SU-DHL-6 (cell line): ENCODE results near the gene CCR2.

Experiments
- CTCF ChIP-seq: fragments of 200-600 bp; sonication (generic); IDR thresholded peaks from one replicate; pipeline ENCODE4 v1.5.1; 2017; ENCODE audit warnings: antibody characterized with exemption, mild to moderate bottlenecking, low read length, moderate library complexity; ENCODE audit not compliant: insufficient read depth, poor library complexity, severe bottlenecking
- EZH2phosphoT487 ChIP-seq: fragments of 200-600 bp; sonication (generic), shearing (Covaris generic); conservative IDR thresholded peaks from 2 replicates; pipeline ENCODE4 v1.6.1; 2018; ENCODE audit warnings: mild to moderate bottlenecking, antibody characterized with exemption, low read length, moderate library complexity, mixed read lengths

- no peak for TF ChIP-seq CTCF
- no peak for TF ChIP-seq EZH2phosphoT487
Observed at GRCh38 chr3:46407970-46408369, 54.1 kb downstream of the CCR2 start.
